GM19438 (cell line): Measurements from ENCODE around the gene C4orf50.
"Not testable (repeated sequence)": the region's sequence is repeated elsewhere in the genome, so short reads cannot be mapped to it uniquely, and the experiment has no call there.

Experiments used
- ATAC-seq: cut with Tn5 transposase; IDR thresholded peaks from one replicate; pipeline ENCODE4 v1.9.1; 2021; ENCODE audit warnings: low read depth; ENCODE audit not compliant: unreplicated experiment

C4orf50 gene

GRCh38 chr4:5877392-5877791 is 140.8 kb downstream of the C4orf50 start:
- ATAC-seq: no peak

GRCh38 chr4:5874811-5875449 is 143.3 kb downstream of the C4orf50 start:
- ATAC-seq: no peak

GRCh38 chr4:5870701-5871100 is 147.5 kb downstream of the C4orf50 start:
- ATAC-seq: no peak

GRCh38 chr4:5869966-5870619 is 148.1 kb downstream of the C4orf50 start:
- ATAC-seq: no peak

- no peak for ATAC-seq
Measured at GRCh38 chr4:5867866-5868265, 150.4 kb downstream of the C4orf50 start.

- no peak for ATAC-seq
Measured at GRCh38 chr4:5866841-5867813, 151.1 kb downstream of the C4orf50 start.

GRCh38 chr4:5865896-5866599 is 152.2 kb downstream of the C4orf50 start:
- peak; percentile 50 for ATAC-seq

GRCh38 chr4:5863461-5864113 is 154.6 kb downstream of the C4orf50 start:
- no peak for ATAC-seq

- ATAC-seq: no peak
Measured at GRCh38 chr4:5858020-5858769, 160.0 kb downstream of the C4orf50 start.

GRCh38 chr4:5857199-5857598 is 161.0 kb downstream of the C4orf50 start:
- no peak for ATAC-seq

GRCh38 chr4:5856362-5856761 is 161.9 kb downstream of the C4orf50 start:
- not testable (repeated sequence) for ATAC-seq

GRCh38 chr4:5854929-5855328 is 163.3 kb downstream of the C4orf50 start:
- no peak for ATAC-seq

GRCh38 chr4:5852523-5853202 is 165.6 kb downstream of the C4orf50 start:
- no peak for ATAC-seq

- no peak for ATAC-seq
Measured at GRCh38 chr4:5851637-5852301, 166.5 kb downstream of the C4orf50 start.
